Measurements from ENCODE around the gene BICC1. TPM values are rescaled to one million over a fixed set of nuclear protein-coding genes. Genes with fewer than 3 reads are reported as not detected.

BICC1 gene
- total and polyA plus RNA-seq, 2 of the 8 experiments (the other 6 are each of a cell fraction or from before 2014, with no cell fraction given): 0.20 to 0.73 TPM

GRCh38 chr10:58696736-58697135 is 184.1 kb downstream of the BICC1 start:
- H2BK5ac ChIP-seq (ENCODE audit: low read depth, low read length): no peak overlapping the region
- FAIRE-seq (no peak), DNase-seq (ENCODE audit: low read depth in 1 of 2, low spot score in 2 of 2) (no peak)
- H3K27ac ChIP-seq (ENCODE audit: low read depth, low read length): no peak overlapping the region
- H2BK15ac ChIP-seq (ENCODE audit: low read length): no peak overlapping the region
- 73% methylated on average over 4 of the region's 4 CpGs; no CpG with 5 or more reads in 1 of the 2 experiments for WGBS, 2 experiments (ENCODE audit: extremely low coverage in 1 of 2, insufficient coverage in 1 of 2, insufficient read length in 1 of 2, insufficient replicate concordance in 2 of 2, low coverage in 1 of 2, low lambda C conversion rate in 2 of 2, missing lambda C conversion rate in 1 of 2)
- peaks cover 0 to 4% (median 2%) of the 10 kb centered on the region in 4 experiments; a peak in 2 of 7 replicates for H3K4me1 ChIP-seq (replicated peaks in 1 of 4; ENCODE audit: control insufficient read depth in 3 of 4, insufficient read depth in 4 of 4, low read length in 3 of 4)
- no peaks in the 10 kb centered on the region for H3K23me2 ChIP-seq (ENCODE audit: low read depth, low read length)
- no peaks in the 10 kb centered on the region for H3K79me2 ChIP-seq (ENCODE audit: control insufficient read depth in 1 of 2, insufficient read depth in 2 of 2, low read length in 2 of 2)
- H3K79me1 ChIP-seq (ENCODE audit: low read depth, low read length): no peaks in the 10 kb centered on the region
- H2BK20ac ChIP-seq (ENCODE audit: low read length): no peak overlapping the region
- no peaks in the 10 kb centered on the region for H4K20me1 ChIP-seq (replicated peaks in 1 of 2; ENCODE audit: control insufficient read depth in 1 of 2, insufficient read depth in 2 of 2, low read length in 2 of 2)
- H3K56ac ChIP-seq (replicated peaks; ENCODE audit: insufficient read length, low read depth, low read length): no peak overlapping the region
- no peaks in the 10 kb centered on the region for H3K36me3 ChIP-seq (ENCODE audit: control insufficient read depth in 2 of 4, insufficient read depth in 4 of 4, low read length in 3 of 4)
- H3K27me3 ChIP-seq (replicated peaks in 1 of 4; ENCODE audit: control insufficient read depth in 3 of 4, extremely low read depth in 1 of 4, insufficient read depth in 3 of 4, low read length in 3 of 4): no peaks in the 10 kb centered on the region
- no peak overlapping the region for H4K5ac ChIP-seq (ENCODE audit: insufficient read length, low read depth, low read length)
- H4K91ac ChIP-seq (replicated peaks; ENCODE audit: insufficient read length, low read length): no peak overlapping the region
- H2AFZ ChIP-seq (ENCODE audit: low read length): no peak overlapping the region
- ChIA-PET POLR2A (ENCODE audit: partially characterized antibody) (no interaction called here), CTCF (ENCODE audit: partially characterized antibody) (no interaction called here)
- no peak overlapping the region for H3K14ac ChIP-seq (ENCODE audit: insufficient read length)
- no peak overlapping the region for H3K9ac ChIP-seq (replicated peaks in 1 of 4; ENCODE audit: extremely low read depth in 1 of 4, low read depth in 3 of 4, low read length in 3 of 4)
- no peak overlapping the region for H3K18ac ChIP-seq (ENCODE audit: extremely low read depth, low read length)
- no peak overlapping the region for H3K4me2 ChIP-seq (ENCODE audit: insufficient read depth in 1 of 2, low read depth in 2 of 2, low read length in 2 of 2)
- no peak overlapping the region for H4K8ac ChIP-seq (ENCODE audit: extremely low read depth, insufficient read depth, low read length)
- H2BK12ac ChIP-seq (ENCODE audit: low read depth, low read length): no peak overlapping the region
- no peak overlapping the region for H2BK120ac ChIP-seq (replicated peaks; ENCODE audit: low read depth, low read length)
- no peak overlapping the region for H2AK5ac ChIP-seq (ENCODE audit: low read depth, low read length)
- no peaks in the 10 kb centered on the region; a peak in 1 of 4 replicates for H3K9me3 ChIP-seq (ENCODE audit: insufficient read depth in 2 of 2, low read depth in 1 of 2, low read length in 1 of 2)
- no peak overlapping the region for H3K23ac ChIP-seq (ENCODE audit: insufficient read length)
- no peak overlapping the region for H3K4me3 ChIP-seq (ENCODE audit: extremely low read depth in 1 of 4, insufficient read depth in 2 of 4, low read depth in 3 of 4, low read length in 4 of 4)
- no peak overlapping the region for H3K4ac ChIP-seq (replicated peaks; ENCODE audit: insufficient read length, low read depth, low read length)
- TF ChIP-seq NANOG (IDR thresholded peaks at IDR 0.05; ENCODE audit: insufficient read depth, low read depth, low read length, poor library complexity, severe bottlenecking): no peak
- no peak for TF ChIP-seq SAP30 (IDR thresholded peaks at IDR 0.05; ENCODE audit: insufficient read depth, insufficient replicate concordance, low read length)
- TF ChIP-seq, protein P1, sequence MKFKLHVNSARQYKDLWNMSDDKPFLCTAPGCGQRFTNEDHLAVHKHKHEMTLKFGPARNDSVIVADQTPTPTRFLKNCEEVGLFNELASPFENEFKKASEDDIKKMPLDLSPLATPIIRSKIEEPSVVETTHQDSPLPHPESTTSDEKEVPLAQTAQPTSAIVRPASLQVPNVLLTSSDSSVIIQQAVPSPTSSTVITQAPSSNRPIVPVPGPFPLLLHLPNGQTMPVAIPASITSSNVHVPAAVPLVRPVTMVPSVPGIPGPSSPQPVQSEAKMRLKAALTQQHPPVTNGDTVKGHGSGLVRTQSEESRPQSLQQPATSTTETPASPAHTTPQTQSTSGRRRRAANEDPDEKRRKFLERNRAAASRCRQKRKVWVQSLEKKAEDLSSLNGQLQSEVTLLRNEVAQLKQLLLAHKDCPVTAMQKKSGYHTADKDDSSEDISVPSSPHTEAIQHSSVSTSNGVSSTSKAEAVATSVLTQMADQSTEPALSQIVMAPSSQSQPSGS (IDR thresholded peaks at IDR 0.05; ENCODE audit: low read length): no peak
- TF ChIP-seq CBX5 (IDR thresholded peaks at IDR 0.05; ENCODE audit: low read depth, low read length): no peak
- TF ChIP-seq TAF7 (optimal IDR thresholded peaks at IDR 0.05; ENCODE audit: borderline replicate concordance, low read depth, low read length): no peak
- TF ChIP-seq TAF1 (IDR thresholded peaks at IDR 0.05; ENCODE audit: low read depth, low read length): no peak
- no peak for TF ChIP-seq RXRA (IDR thresholded peaks at IDR 0.05; ENCODE audit: insufficient read depth, low read depth, low read length)
- no peak for TF ChIP-seq CHD2 (IDR thresholded peaks at IDR 0.05; ENCODE audit: low read length)
- TF ChIP-seq SIN3A (conservative IDR thresholded peaks at IDR 0.05 in 1 of 2, IDR thresholded peaks at IDR 0.05 in 1 of 2; ENCODE audit: low read depth in 1 of 2, low read length in 2 of 2): no peak
- no peak for TF ChIP-seq SP2 (IDR thresholded peaks at IDR 0.05; ENCODE audit: low read length)
- TF ChIP-seq KDM4A (IDR thresholded peaks at IDR 0.05; ENCODE audit: low read depth, low read length, severe bottlenecking): no peak
- TF ChIP-seq RNF2 (IDR thresholded peaks at IDR 0.05; ENCODE audit: borderline replicate concordance, low read depth, low read length, missing control alignments, poor library complexity, severe bottlenecking): no peak
